OCI-LY7 (cell line): ENCODE results near the gene TYMP. TPM values are rescaled to one million over a fixed set of nuclear protein-coding genes. Genes with fewer than 3 reads are reported as not detected.

Experiments
- BruUV-seq: library from RNA; stranded (reverse); fragments of 400-500 nt; replicated peaks from 2 replicates; lab custom pipeline; 2021; lab: Mats Ljungman, UMichigan
- CTCF ChIA-PET: fragments of 300-600 bp; sonication (Branson Sonifier 250); formaldehyde crosslinking; loops from one replicate; lab custom pipeline; 2022; ENCODE audit warnings: antibody characterized with exemption; ENCODE audit not compliant: unreplicated experiment; lab: Charles Lee
- POLR2A ChIA-PET: fragments of 300-600 bp; sonication (Branson Sonifier 250); formaldehyde crosslinking; loops from one replicate; lab custom pipeline; 2022; ENCODE audit warnings: antibody characterized with exemption; lab: Charles Lee
- DNase-seq: peaks from one replicate; pipeline ENCODE4 v3.0.0-alpha.2; 2015; ENCODE audit warnings: low spot score
- H2AFZ ChIP-seq: fragments of 200-600 bp; sonication (generic), shearing (Covaris generic); 2 replicates; pipeline ENCODE4 v1.6.1; 2014; ENCODE audit warnings: mild to moderate bottlenecking, antibody characterized with exemption, low read length, moderate library complexity
- H3K27ac ChIP-seq: fragments of 200-600 bp; sonication (generic); 2 replicates; pipeline ENCODE4 v1.5.1; 2014; ENCODE audit warnings: mixed run types, low read depth, mild to moderate bottlenecking, moderate library complexity, low read length, inconsistent platforms; ENCODE audit not compliant: poor library complexity, severe bottlenecking
- H3K36me3 ChIP-seq: fragments of 200-600 bp; sonication (generic); 2 replicates; pipeline ENCODE4 v1.6.1; 2014; ENCODE audit warnings: mild to moderate bottlenecking, antibody characterized with exemption, low read length, moderate library complexity, mixed read lengths; ENCODE audit not compliant: insufficient read depth
- H3K4me1 ChIP-seq: fragments of 200-600 bp; sonication (generic); 2 replicates; pipeline ENCODE4 v1.5.1; 2014; ENCODE audit warnings: mild to moderate bottlenecking, low read length; ENCODE audit not compliant: insufficient read depth, poor library complexity, severe bottlenecking
- H3K4me2 ChIP-seq: fragments of 200-600 bp; sonication (generic); 2 replicates; pipeline ENCODE4 v1.6.1; 2014; ENCODE audit warnings: mild to moderate bottlenecking, low read length
- H3K4me3 ChIP-seq: fragments of 200-600 bp; sonication (generic); 2 replicates; pipeline ENCODE4 v1.5.1; 2014; ENCODE audit warnings: mild to moderate bottlenecking, low read depth, low read length; ENCODE audit not compliant: poor library complexity, severe bottlenecking
- H3K79me2 ChIP-seq: fragments of 200-600 bp; sonication (generic); 2 replicates; pipeline ENCODE4 v1.6.1; 2016; ENCODE audit warnings: low read depth, mild to moderate bottlenecking, low read length, moderate library complexity, mixed read lengths; ENCODE audit not compliant: insufficient read depth
- H3K9me2 ChIP-seq: fragments of 200-600 bp; sonication (generic); 2 replicates; pipeline ENCODE4 v1.6.1; 2016; ENCODE audit warnings: mild to moderate bottlenecking, low read length, mixed read lengths; ENCODE audit not compliant: insufficient read depth
- H3K9me3 ChIP-seq: fragments of 200-600 bp; sonication (generic); 2 replicates; pipeline ENCODE4 v1.6.1; 2014; ENCODE audit warnings: mild to moderate bottlenecking, mixed run types, low read length, mixed read lengths
- H4K20me1 ChIP-seq: fragments of 200-600 bp; sonication (generic); 2 replicates; pipeline ENCODE4 v1.6.1; 2014; ENCODE audit warnings: mild to moderate bottlenecking, antibody characterized with exemption, low read length, moderate library complexity, mixed read lengths; ENCODE audit not compliant: insufficient read depth
- EZH2phosphoT487 ChIP-seq: fragments of 200-600 bp; sonication (generic); IDR thresholded peaks from 2 replicates; pipeline ENCODE4 v1.6.1; 2018; ENCODE audit warnings: low read depth, borderline replicate concordance, mild to moderate bottlenecking, mixed run types, antibody characterized with exemption, low read length, moderate library complexity, mixed read lengths
- intact Hi-C: fragments of 100-400 bp; cut with micrococcal nuclease; formaldehyde crosslinking; loops from one replicate; pipeline ENCODE4 v1.10.0; 2022; ENCODE audit not compliant: unreplicated experiment
- total RNA-seq, 2 experiments: library from RNA; depleted of rRNA in 1 of 2; stranded (reverse); fragments of >200 nt in 1 of 2; shearing (Covaris generic) in 1 of 2; gene quantifications; 2 replicates each; pipeline ENCODE4 v1.2.3, GENCODE V29; 2014 to 2022
- TF ChIP-seq, protein P1 (sequence below): fragments of 200-600 bp; sonication (generic); conservative IDR thresholded peaks from 2 replicates; pipeline ENCODE4 v1.5.1; 2014; ENCODE audit warnings: mild to moderate bottlenecking, antibody characterized with exemption, low read length, moderate library complexity, mixed read lengths

The TYMP gene
- total RNA-seq, 2 experiments from 2014 or later = 3.9 to 4.0 TPM

DNA sequence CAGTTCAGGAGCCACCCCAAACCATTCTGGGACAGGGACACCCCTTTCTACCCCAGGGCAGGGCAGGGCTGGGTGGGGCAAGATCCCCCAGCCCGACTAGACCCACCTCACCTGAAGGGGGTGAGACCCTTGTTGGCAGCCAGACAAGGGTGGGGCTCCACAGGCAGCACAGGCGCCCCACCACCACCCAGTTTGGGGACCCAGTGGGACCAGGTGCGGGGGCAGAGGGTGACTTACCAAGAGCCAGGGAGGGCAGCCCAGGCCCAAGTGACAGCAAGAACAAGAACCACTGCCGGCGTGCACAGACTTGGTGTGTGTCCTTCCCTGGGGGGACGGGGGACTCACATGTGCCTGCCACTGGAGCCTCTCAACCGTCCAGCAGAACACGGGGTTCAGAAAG, 46.3 kb downstream of the TYMP start:
- Histone ChIP-seq H3K9me3 (no peaks in the 10 kb centered on the region), H3K4me3 (no peak overlapping the region), H3K9me2 (no peaks in the 10 kb centered on the region), H4K20me1 (no peaks in the 10 kb centered on the region), H3K4me2 (no peak overlapping the region), H3K4me1 (peaks cover 10% of the 10 kb centered on the region), H3K79me2 (no peaks in the 10 kb centered on the region), H3K36me3 (no peaks in the 10 kb centered on the region), H3K27ac (no peak overlapping the region), H2AFZ (no peak overlapping the region)
- no peak for TF ChIP-seq EZH2phosphoT487
- TF ChIP-seq, protein P1, sequence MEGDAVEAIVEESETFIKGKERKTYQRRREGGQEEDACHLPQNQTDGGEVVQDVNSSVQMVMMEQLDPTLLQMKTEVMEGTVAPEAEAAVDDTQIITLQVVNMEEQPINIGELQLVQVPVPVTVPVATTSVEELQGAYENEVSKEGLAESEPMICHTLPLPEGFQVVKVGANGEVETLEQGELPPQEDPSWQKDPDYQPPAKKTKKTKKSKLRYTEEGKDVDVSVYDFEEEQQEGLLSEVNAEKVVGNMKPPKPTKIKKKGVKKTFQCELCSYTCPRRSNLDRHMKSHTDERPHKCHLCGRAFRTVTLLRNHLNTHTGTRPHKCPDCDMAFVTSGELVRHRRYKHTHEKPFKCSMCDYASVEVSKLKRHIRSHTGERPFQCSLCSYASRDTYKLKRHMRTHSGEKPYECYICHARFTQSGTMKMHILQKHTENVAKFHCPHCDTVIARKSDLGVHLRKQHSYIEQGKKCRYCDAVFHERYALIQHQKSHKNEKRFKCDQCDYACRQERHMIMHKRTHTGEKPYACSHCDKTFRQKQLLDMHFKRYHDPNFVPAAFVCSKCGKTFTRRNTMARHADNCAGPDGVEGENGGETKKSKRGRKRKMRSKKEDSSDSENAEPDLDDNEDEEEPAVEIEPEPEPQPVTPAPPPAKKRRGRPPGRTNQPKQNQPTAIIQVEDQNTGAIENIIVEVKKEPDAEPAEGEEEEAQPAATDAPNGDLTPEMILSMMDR = no peak
- POLR2A ChIA-PET = no interaction called here
- DNase-seq = no peak
- CTCF ChIA-PET = no interaction called here
- no TSS peak for BruUV-seq
- intact Hi-C loops = no loop called here

DNA sequence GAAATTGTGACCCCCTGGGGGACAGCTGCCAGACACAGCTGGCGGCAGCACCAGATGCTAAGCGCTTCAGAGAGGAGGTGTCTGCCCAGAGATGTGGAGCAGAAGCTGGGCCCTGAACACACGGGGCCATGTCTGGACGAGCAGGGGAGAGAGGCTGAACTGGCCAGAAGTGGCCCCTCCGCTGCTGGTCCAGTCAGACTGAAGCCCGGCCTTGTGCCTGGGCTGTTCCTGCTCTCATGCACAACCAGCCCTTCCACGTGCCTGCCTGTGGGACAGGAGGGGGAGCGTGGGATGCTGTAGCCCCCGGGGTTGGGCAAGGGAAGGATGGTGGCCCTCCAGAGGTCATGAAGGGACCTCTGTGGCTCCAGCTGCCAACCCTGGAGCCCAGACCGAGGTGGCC, 46.7 kb downstream of the TYMP start:
- H3K79me2 ChIP-seq = no peaks in the 10 kb centered on the region
- TF ChIP-seq EZH2phosphoT487 = no peak
- TF ChIP-seq, protein P1 = no peak
- no peaks in the 10 kb centered on the region for H4K20me1 ChIP-seq
- CTCF ChIA-PET = no interaction called here
- no peak for DNase-seq
- peaks cover 10% of the 10 kb centered on the region for H3K4me1 ChIP-seq
- H3K36me3 ChIP-seq = no peaks in the 10 kb centered on the region
- H2AFZ ChIP-seq = no peak overlapping the region
- H3K4me2 ChIP-seq = no peak overlapping the region
- H3K9me3 ChIP-seq = no peaks in the 10 kb centered on the region
- H3K27ac ChIP-seq = no peak overlapping the region
- H3K4me3 ChIP-seq = no peak overlapping the region
- no peaks in the 10 kb centered on the region for H3K9me2 ChIP-seq
- POLR2A ChIA-PET = no interaction called here
- BruUV-seq = no TSS peak
- intact Hi-C loops = no loop called here

DNA sequence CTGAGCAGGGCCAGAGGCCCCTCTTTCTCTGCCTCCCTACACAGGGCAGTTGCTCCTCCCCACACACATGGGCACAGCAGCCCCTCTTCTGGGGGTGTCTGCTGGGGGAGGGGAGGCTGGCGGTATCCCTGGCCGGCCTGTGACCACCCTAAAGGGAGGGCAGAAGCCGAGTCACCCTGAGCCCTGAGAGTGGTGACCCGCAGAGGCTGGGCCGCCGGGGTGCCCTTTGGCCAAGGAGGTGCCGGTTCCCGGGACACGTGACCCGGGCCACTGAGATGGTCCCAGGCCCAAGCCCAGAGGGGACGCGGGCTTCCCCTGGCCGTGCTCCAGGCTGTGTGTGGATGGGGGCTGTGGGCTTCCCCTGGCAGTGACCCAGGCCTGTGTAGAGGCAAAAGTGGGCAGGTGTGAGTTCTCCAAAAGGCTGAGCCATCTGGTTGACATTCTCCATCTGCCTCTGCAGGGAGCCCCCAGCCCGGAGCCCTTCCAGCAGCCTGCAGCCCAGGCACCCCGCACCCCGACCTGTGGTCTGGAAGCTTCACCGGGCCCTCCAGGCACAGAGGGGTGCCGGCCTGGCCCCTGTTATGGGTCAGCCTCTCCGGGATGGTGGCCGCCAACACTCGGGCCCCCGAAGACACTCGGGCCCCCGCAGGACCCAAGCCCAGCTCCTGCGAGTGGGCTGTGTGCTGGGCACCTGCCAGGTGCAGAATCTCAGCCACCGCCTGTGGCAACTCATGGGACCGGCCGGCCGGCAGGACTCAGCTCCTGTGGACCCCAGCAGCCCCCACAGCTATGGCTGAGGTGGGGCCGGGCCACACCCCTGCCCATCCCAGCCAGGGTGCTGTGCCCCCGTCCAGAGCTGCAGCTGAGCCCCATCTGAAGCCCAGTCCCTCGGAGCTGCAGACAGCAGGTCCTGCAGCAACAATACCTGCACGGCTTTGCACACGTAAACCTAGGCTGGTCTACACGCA, 47.4 kb downstream of the TYMP start:
- H2AFZ ChIP-seq = 0 out of 2 replicates have a peak overlapping the region, but pooled peaks have one; percentile 10
- H3K79me2 ChIP-seq = no peaks in the 10 kb centered on the region
- no peaks in the 10 kb centered on the region for H3K9me2 ChIP-seq
- TF ChIP-seq, protein P1 = no peak
- no peak for TF ChIP-seq EZH2phosphoT487
- POLR2A ChIA-PET = no interaction called here
- H3K9me3 ChIP-seq = no peaks in the 10 kb centered on the region
- peak overlapping the region; percentile 69 for H3K4me2 ChIP-seq
- H3K36me3 ChIP-seq = no peaks in the 10 kb centered on the region
- H4K20me1 ChIP-seq = no peaks in the 10 kb centered on the region
- H3K4me3 ChIP-seq = peak overlapping the region; percentile 68
- peaks cover 10% of the 10 kb centered on the region for H3K4me1 ChIP-seq
- H3K27ac ChIP-seq = no peak overlapping the region
- CTCF ChIA-PET = no interaction called here
- DNase-seq = no peak
- no TSS peak for BruUV-seq
- intact Hi-C loops = no loop called here
